HL-60/S4 treated with phorbol 12-myristate 13-acetate at 8.2 ng/mL for 4 days and 3 days (cell line): ENCODE data around the gene FMN1.

ENCODE experiments used
- in situ Hi-C: fragments of 300-500 bp; cut with MboI; formaldehyde crosslinking; loops from 2 replicates; pipeline ENCODE4 v1.15.0; 2022; ENCODE audit warnings: low sequenced_read_pairs

Gene FMN1

GRCh38 chr15:32746116-32746857 lies 448.2 kb downstream of the FMN1 start:
- in situ Hi-C loops = no loop called here

GRCh38 chr15:32743411-32744140 lies 450.9 kb downstream of the FMN1 start:
- in situ Hi-C loops = no loop called here

GRCh38 chr15:32739522-32740063 lies 454.9 kb downstream of the FMN1 start:
- in situ Hi-C loops = no loop called here

- in situ Hi-C loops = no loop called here
Observed at GRCh38 chr15:32738666-32739065, 455.8 kb downstream of the FMN1 start.

- in situ Hi-C loops = no loop called here
Observed at GRCh38 chr15:32737304-32737703, 457.2 kb downstream of the FMN1 start.

- in situ Hi-C loops = no loop called here
Observed at GRCh38 chr15:32736701-32737061, 457.8 kb downstream of the FMN1 start.

- in situ Hi-C loops = no loop called here
Observed at GRCh38 chr15:32735989-32736700, 458.4 kb downstream of the FMN1 start.

- in situ Hi-C loops = no loop called here
Observed at GRCh38 chr15:32733281-32733680, 461.2 kb downstream of the FMN1 start.

GRCh38 chr15:32732574-32733157 lies 461.8 kb downstream of the FMN1 start:
- in situ Hi-C loops = no loop called here

- in situ Hi-C loops = no loop called here
Observed at GRCh38 chr15:32730677-32731654, 463.5 kb downstream of the FMN1 start.

- in situ Hi-C loops = no loop called here
Observed at GRCh38 chr15:32729700-32730395, 464.7 kb downstream of the FMN1 start.

- in situ Hi-C loops = no loop called here
Observed at GRCh38 chr15:32723171-32723948, 471.2 kb downstream of the FMN1 start.

- in situ Hi-C loops = no loop called here
Observed at GRCh38 chr15:32722136-32722535, 472.4 kb downstream of the FMN1 start.

GRCh38 chr15:32721596-32721995 lies 472.9 kb downstream of the FMN1 start:
- in situ Hi-C loops = no loop called here

- in situ Hi-C loops = no loop called here
Observed at GRCh38 chr15:32718821-32719716, 475.4 kb downstream of the FMN1 start.

GRCh38 chr15:32718227-32718820 lies 476.2 kb downstream of the FMN1 start:
- in situ Hi-C loops = no loop called here
